Brain microvascular endothelial cell (primary cell): ENCODE measurements around the gene HTRA2.

Experiments used
- DNase-seq: peaks from one replicate; pipeline ENCODE4 v3.0.0-alpha.2; 2020
- H3K27ac ChIP-seq: fragments of 250-450 bp; sonication (Bioruptor Pico); 2 replicates; pipeline ENCODE4 v1.5.1; 2020; ENCODE audit warnings: mild to moderate bottlenecking, moderate library complexity
- H3K27me3 ChIP-seq: fragments of 250-450 bp; sonication (Bioruptor Pico); replicated peaks from 2 replicates; pipeline ENCODE4 v1.5.1; 2020; ENCODE audit warnings: mild to moderate bottlenecking
- H3K36me3 ChIP-seq: fragments of 250-450 bp; sonication (Bioruptor Pico); replicated peaks from 2 replicates; pipeline ENCODE4 v1.5.1; 2020; ENCODE audit warnings: mild to moderate bottlenecking
- H3K4me3 ChIP-seq: 2 replicates; pipeline ENCODE4 v1.5.1; 2011; ENCODE audit warnings: low read depth, mild to moderate bottlenecking, control low read depth, low read length, moderate library complexity
- CTCF ChIP-seq: IDR thresholded peaks from 2 replicates; pipeline ENCODE4 v1.5.1; 2011; ENCODE audit warnings: low read depth, mild to moderate bottlenecking, moderate library complexity, low read length, control low read depth, inconsistent platforms; ENCODE audit errors: missing control alignments
- in situ Hi-C: cut with HindIII; loops from 2 replicates; pipeline ENCODE4 v1.10.0; 2017; ENCODE audit warnings: low sequenced_read_pairs, low pct_ligation_motif_present

HTRA2 gene

GRCh38 chr2:74554820-74555531 is 25.2 kb downstream of the HTRA2 start:
- Histone ChIP-seq H3K27me3 (no peaks in the 10 kb centered on the region), H3K4me3 (peak overlapping the region; percentile 90), H3K27ac (peak overlapping the region; percentile 90), H3K36me3 (peaks cover 6% of the 10 kb centered on the region)
- TF ChIP-seq CTCF = peak; percentile 10
- in situ Hi-C loops = no loop called here
- peak; percentile 25 for DNase-seq

- H3K4me3 ChIP-seq = peak overlapping the region; percentile 90
Measured at GRCh38 chr2:74555610-74556103, 25.9 kb downstream of the HTRA2 start.

GRCh38 chr2:74556159-74556558 is 26.4 kb downstream of the HTRA2 start:
- no peak overlapping the region for H3K4me3 ChIP-seq
- in situ Hi-C loops = no loop called here

More at GRCh38 chr2:74555610-74556103, 25.9 kb downstream of the HTRA2 start:
- Histone ChIP-seq H3K36me3 (peaks cover 6% of the 10 kb centered on the region), H3K27ac (no peak overlapping the region), H3K27me3 (no peaks in the 10 kb centered on the region)
- TF ChIP-seq CTCF = no peak
- DNase-seq = no peak
- in situ Hi-C loops = no loop called here

GRCh38 chr2:74556831-74557370 is 27.2 kb downstream of the HTRA2 start:
- DNase-seq = no peak
- Histone ChIP-seq H3K27ac (no peak overlapping the region), H3K36me3 (peaks cover 6% of the 10 kb centered on the region), H3K27me3 (no peaks in the 10 kb centered on the region), H3K4me3 (no peak overlapping the region)
- no peak for TF ChIP-seq CTCF
- in situ Hi-C loops = no loop called here

More at GRCh38 chr2:74556159-74556558, 26.4 kb downstream of the HTRA2 start:
- no peak for TF ChIP-seq CTCF
- peaks cover 6% of the 10 kb centered on the region for H3K36me3 ChIP-seq
- H3K27ac ChIP-seq = no peak overlapping the region
- no peaks in the 10 kb centered on the region for H3K27me3 ChIP-seq
- no peak for DNase-seq

GRCh38 chr2:74558284-74559230 is 28.8 kb downstream of the HTRA2 start:
- Histone ChIP-seq H3K27ac (no peak overlapping the region), H3K36me3 (peaks cover 6% of the 10 kb centered on the region), H3K27me3 (no peaks in the 10 kb centered on the region), H3K4me3 (no peak overlapping the region)
- in situ Hi-C loops = no loop called here
- no peak for DNase-seq
- no peak for TF ChIP-seq CTCF
